GM23338 (cell line): ENCODE results near the gene TRAPPC14. TPM values are rescaled to one million over a fixed set of nuclear protein-coding genes. Genes with fewer than 3 reads are reported as not detected.

Source experiments
- ATAC-seq: fragments of 200-7000 bp; cut with Tn5 transposase; 3 replicates; pipeline ENCODE4 v1.9.1; 2020
- DNase-seq: peaks from one replicate; pipeline ENCODE4 v3.0.0-alpha.2; 2015; ENCODE audit warnings: low spot score
- H2AFZ ChIP-seq: fragments of 200-600 bp; sonication (generic); 2 replicates; pipeline ENCODE4 v1.8.0; 2016; ENCODE audit warnings: antibody characterized with exemption, mild to moderate bottlenecking, moderate library complexity
- H3F3A ChIP-seq: fragments of 200-600 bp; sonication (generic); replicated peaks from 2 replicates; pipeline ENCODE4 v1.8.0; 2017; ENCODE audit warnings: antibody characterized with exemption, mixed run types, low read depth
- H3K27ac ChIP-seq: fragments of 200-600 bp; sonication (generic); 2 replicates; pipeline ENCODE4 v1.6.1; 2016; ENCODE audit warnings: low read depth
- H3K27me3 ChIP-seq: fragments of 200-600 bp; sonication (generic); 2 replicates; pipeline ENCODE4 v1.8.0; 2016; ENCODE audit warnings: mild to moderate bottlenecking, mixed run types, moderate library complexity; ENCODE audit not compliant: insufficient read depth
- H3K36me3 ChIP-seq: fragments of 200-600 bp; sonication (generic); 2 replicates; pipeline ENCODE4 v1.8.0; 2016; ENCODE audit warnings: mild to moderate bottlenecking; ENCODE audit not compliant: insufficient read depth
- H3K4me1 ChIP-seq: fragments of 200-600 bp; sonication (generic); 2 replicates; pipeline ENCODE4 v1.8.0; 2016; ENCODE audit warnings: mild to moderate bottlenecking, moderate library complexity; ENCODE audit not compliant: insufficient read depth
- H3K4me2 ChIP-seq: fragments of 200-600 bp; sonication (generic); 2 replicates; pipeline ENCODE4 v1.7.1; 2017; ENCODE audit warnings: mixed run types
- H3K4me3 ChIP-seq: fragments of 200-600 bp; sonication (generic); 2 replicates; pipeline ENCODE4 v1.6.1; 2016; ENCODE audit warnings: mixed run types
- H3K79me2 ChIP-seq: fragments of 200-600 bp; sonication (generic); replicated peaks from 2 replicates; pipeline ENCODE4 v1.8.0; 2017; ENCODE audit warnings: mild to moderate bottlenecking; ENCODE audit not compliant: insufficient read depth
- H3K9me2 ChIP-seq: fragments of 200-600 bp; sonication (generic); 2 replicates; pipeline ENCODE4 v1.8.0; 2017; ENCODE audit not compliant: insufficient read depth
- H4K20me1 ChIP-seq: fragments of 200-600 bp; sonication (generic); replicated peaks from 2 replicates; pipeline ENCODE4 v1.8.0; 2017; ENCODE audit warnings: mild to moderate bottlenecking; ENCODE audit not compliant: insufficient read depth
- H3K27ac Mint-ChIP-seq: 2 replicates; pipeline ENCODE4 v1.8.0; 2020; ENCODE audit warnings: inconsistent platforms, mild to moderate bottlenecking, moderate library complexity, mixed read lengths
- H3K27me3 Mint-ChIP-seq: 3 replicates; pipeline ENCODE4 v1.8.0; 2022; ENCODE audit warnings: low read depth, mild to moderate bottlenecking, moderate library complexity, mixed read lengths, inconsistent platforms; ENCODE audit not compliant: insufficient read depth, poor library complexity
- H3K36me3 Mint-ChIP-seq: 3 replicates; pipeline ENCODE4 v1.8.0; 2021; ENCODE audit warnings: low read depth, mild to moderate bottlenecking, inconsistent platforms, moderate library complexity, mixed read lengths
- H3K4me1 Mint-ChIP-seq: 3 replicates; pipeline ENCODE4 v1.8.0; 2020; ENCODE audit warnings: mild to moderate bottlenecking, inconsistent platforms, mixed read lengths
- H3K4me3 Mint-ChIP-seq: 3 replicates; pipeline ENCODE4 v1.8.0; 2021; ENCODE audit warnings: moderate library complexity, mild to moderate bottlenecking, inconsistent platforms, mixed read lengths
- H3K9me3 Mint-ChIP-seq: 3 replicates; pipeline ENCODE4 v1.8.0; 2020; ENCODE audit warnings: moderate library complexity, mild to moderate bottlenecking, inconsistent platforms, mixed read lengths
- CREB1 ChIP-seq: fragments of 250-450 bp; sonication (Bioruptor Pico); IDR thresholded peaks from 2 replicates; pipeline ENCODE4 v1.5.0; 2020; ENCODE audit warnings: low read depth, mild to moderate bottlenecking, moderate library complexity
- ETS1 ChIP-seq: IDR thresholded peaks from 2 replicates; pipeline ENCODE4 v1.6.1; 2016; ENCODE audit warnings: antibody characterized with exemption
- EZH2 ChIP-seq: fragments of 200-600 bp; sonication (generic); IDR thresholded peaks from one replicate; pipeline ENCODE4 v1.8.0; 2017; ENCODE audit warnings: antibody characterized with exemption, mild to moderate bottlenecking, low read depth; ENCODE audit not compliant: unreplicated experiment
- EZH2phosphoT487 ChIP-seq: fragments of 200-600 bp; sonication (generic); IDR thresholded peaks from one replicate; pipeline ENCODE4 v1.8.1; 2018; ENCODE audit warnings: antibody characterized with exemption; ENCODE audit not compliant: unreplicated experiment
- JUNB ChIP-seq: IDR thresholded peaks from one replicate; pipeline ENCODE4 v1.6.1; 2016; ENCODE audit warnings: antibody characterized with exemption; ENCODE audit not compliant: unreplicated experiment
- NANOG ChIP-seq: IDR thresholded peaks from 2 replicates; pipeline ENCODE4 v1.6.1; 2016; ENCODE audit warnings: antibody characterized with exemption, borderline replicate concordance
- POLR2AphosphoS5 ChIP-seq: IDR thresholded peaks from 2 replicates; pipeline ENCODE4 v1.6.1; 2016; ENCODE audit warnings: antibody characterized with exemption, low read depth
- STAT1 ChIP-seq: IDR thresholded peaks from one replicate; pipeline ENCODE4 v1.6.1; 2016; ENCODE audit warnings: antibody characterized with exemption; ENCODE audit not compliant: unreplicated experiment
- ZNF114 ChIP-seq: fragments of 250-450 bp; sonication (Bioruptor Pico); IDR thresholded peaks from 2 replicates; pipeline ENCODE4 v1.5.0; 2020; ENCODE audit warnings: mild to moderate bottlenecking, moderate library complexity
- ZNF331 ChIP-seq: fragments of 250-450 bp; sonication (Bioruptor Pico); IDR thresholded peaks from 2 replicates; pipeline ENCODE4 v1.5.0; 2020; ENCODE audit warnings: low read depth, mild to moderate bottlenecking, moderate library complexity
- polyA plus RNA-seq: library from polyadenylated mRNA; unstranded; fragments of >200 nt; fragmentation: Nextera tagmentation; extraction: Ambion mirVana; gene quantifications from 2 replicates; pipeline ENCODE4 v1.2.1, GENCODE V29; 2016
- total RNA-seq: library from RNA; depleted of rRNA; stranded (reverse); fragments of >200 nt; shearing (Covaris generic); gene quantifications from 2 replicates; pipeline ENCODE4 v1.2.3, GENCODE V29; 2014
- TF ChIP-seq, protein P1 (sequence below), 2 experiments: fragments of 200-600 bp in 1 of 2; sonication (generic) in 1 of 2; conservative IDR thresholded peaks; 2 replicates each; pipeline versions ENCODE4 v1.5.1 to v1.6.1; 2016 to 2017; ENCODE audit warnings: antibody characterized with exemption in 2 of 2, low read depth in 2 of 2, mild to moderate bottlenecking in 2 of 2, moderate library complexity in 1 of 2
- TF ChIP-seq, protein P2 (sequence below): IDR thresholded peaks from one replicate; pipeline ENCODE4 v1.6.1; 2018; ENCODE audit warnings: antibody characterized with exemption; ENCODE audit not compliant: unreplicated experiment
- TF ChIP-seq, protein P3 (sequence below): fragments of 250-450 bp; sonication (Bioruptor Pico); IDR thresholded peaks from 2 replicates; pipeline ENCODE4 v1.5.0; 2020; ENCODE audit warnings: mild to moderate bottlenecking, moderate library complexity

Gene TRAPPC14
- total and polyA plus RNA-seq, 2 experiments from 2014 or later, result 9.3 to 15.7 TPM

GRCh38 chr7:100195222-100195621 lies 36.7 kb upstream of the TRAPPC14 start:
- Mint-ChIP-seq H3K36me3 (no peaks in the 10 kb centered on the region), H3K4me3 (no peak overlapping the region), H3K4me1 (peaks cover 11% of the 10 kb centered on the region), H3K27ac (no peak overlapping the region), H3K27me3 (peaks cover 11% of the 10 kb centered on the region), H3K9me3 (no peaks in the 10 kb centered on the region)
- Histone ChIP-seq H3K27me3 (no peaks in the 10 kb centered on the region), H3K27ac (no peak overlapping the region), H3K9me2 (no peaks in the 10 kb centered on the region), H3K4me2 (no peak overlapping the region), H3K4me1 (no peaks in the 10 kb centered on the region), H3K79me2 (no peaks in the 10 kb centered on the region), H2AFZ (no peak overlapping the region), H4K20me1 (no peaks in the 10 kb centered on the region), H3K4me3 (no peak overlapping the region), H3K36me3 (no peaks in the 10 kb centered on the region), H3F3A (no peaks in the 10 kb centered on the region)
- ATAC-seq (peak; percentile 35; the same call in 1 of the 3 replicates), DNase-seq (no peak)
- TF ChIP-seq EZH2phosphoT487, result no peak
- TF ChIP-seq ZNF331 (CRISPR knock-in tag), result no peak
- no peak for TF ChIP-seq STAT1
- no peak for TF ChIP-seq CREB1 (CRISPR knock-in tag)
- TF ChIP-seq, protein P1, sequence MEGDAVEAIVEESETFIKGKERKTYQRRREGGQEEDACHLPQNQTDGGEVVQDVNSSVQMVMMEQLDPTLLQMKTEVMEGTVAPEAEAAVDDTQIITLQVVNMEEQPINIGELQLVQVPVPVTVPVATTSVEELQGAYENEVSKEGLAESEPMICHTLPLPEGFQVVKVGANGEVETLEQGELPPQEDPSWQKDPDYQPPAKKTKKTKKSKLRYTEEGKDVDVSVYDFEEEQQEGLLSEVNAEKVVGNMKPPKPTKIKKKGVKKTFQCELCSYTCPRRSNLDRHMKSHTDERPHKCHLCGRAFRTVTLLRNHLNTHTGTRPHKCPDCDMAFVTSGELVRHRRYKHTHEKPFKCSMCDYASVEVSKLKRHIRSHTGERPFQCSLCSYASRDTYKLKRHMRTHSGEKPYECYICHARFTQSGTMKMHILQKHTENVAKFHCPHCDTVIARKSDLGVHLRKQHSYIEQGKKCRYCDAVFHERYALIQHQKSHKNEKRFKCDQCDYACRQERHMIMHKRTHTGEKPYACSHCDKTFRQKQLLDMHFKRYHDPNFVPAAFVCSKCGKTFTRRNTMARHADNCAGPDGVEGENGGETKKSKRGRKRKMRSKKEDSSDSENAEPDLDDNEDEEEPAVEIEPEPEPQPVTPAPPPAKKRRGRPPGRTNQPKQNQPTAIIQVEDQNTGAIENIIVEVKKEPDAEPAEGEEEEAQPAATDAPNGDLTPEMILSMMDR (conservative IDR thresholded peaks at IDR 0.05; ENCODE audit: low read depth in 2 of 2), result no peak
- no peak for TF ChIP-seq EZH2
- no peak for TF ChIP-seq POLR2AphosphoS5
- no peak for TF ChIP-seq JUNB
- TF ChIP-seq, protein P2, sequence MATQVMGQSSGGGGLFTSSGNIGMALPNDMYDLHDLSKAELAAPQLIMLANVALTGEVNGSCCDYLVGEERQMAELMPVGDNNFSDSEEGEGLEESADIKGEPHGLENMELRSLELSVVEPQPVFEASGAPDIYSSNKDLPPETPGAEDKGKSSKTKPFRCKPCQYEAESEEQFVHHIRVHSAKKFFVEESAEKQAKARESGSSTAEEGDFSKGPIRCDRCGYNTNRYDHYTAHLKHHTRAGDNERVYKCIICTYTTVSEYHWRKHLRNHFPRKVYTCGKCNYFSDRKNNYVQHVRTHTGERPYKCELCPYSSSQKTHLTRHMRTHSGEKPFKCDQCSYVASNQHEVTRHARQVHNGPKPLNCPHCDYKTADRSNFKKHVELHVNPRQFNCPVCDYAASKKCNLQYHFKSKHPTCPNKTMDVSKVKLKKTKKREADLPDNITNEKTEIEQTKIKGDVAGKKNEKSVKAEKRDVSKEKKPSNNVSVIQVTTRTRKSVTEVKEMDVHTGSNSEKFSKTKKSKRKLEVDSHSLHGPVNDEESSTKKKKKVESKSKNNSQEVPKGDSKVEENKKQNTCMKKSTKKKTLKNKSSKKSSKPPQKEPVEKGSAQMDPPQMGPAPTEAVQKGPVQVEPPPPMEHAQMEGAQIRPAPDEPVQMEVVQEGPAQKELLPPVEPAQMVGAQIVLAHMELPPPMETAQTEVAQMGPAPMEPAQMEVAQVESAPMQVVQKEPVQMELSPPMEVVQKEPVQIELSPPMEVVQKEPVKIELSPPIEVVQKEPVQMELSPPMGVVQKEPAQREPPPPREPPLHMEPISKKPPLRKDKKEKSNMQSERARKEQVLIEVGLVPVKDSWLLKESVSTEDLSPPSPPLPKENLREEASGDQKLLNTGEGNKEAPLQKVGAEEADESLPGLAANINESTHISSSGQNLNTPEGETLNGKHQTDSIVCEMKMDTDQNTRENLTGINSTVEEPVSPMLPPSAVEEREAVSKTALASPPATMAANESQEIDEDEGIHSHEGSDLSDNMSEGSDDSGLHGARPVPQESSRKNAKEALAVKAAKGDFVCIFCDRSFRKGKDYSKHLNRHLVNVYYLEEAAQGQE, result no peak
- TF ChIP-seq, protein P3, sequence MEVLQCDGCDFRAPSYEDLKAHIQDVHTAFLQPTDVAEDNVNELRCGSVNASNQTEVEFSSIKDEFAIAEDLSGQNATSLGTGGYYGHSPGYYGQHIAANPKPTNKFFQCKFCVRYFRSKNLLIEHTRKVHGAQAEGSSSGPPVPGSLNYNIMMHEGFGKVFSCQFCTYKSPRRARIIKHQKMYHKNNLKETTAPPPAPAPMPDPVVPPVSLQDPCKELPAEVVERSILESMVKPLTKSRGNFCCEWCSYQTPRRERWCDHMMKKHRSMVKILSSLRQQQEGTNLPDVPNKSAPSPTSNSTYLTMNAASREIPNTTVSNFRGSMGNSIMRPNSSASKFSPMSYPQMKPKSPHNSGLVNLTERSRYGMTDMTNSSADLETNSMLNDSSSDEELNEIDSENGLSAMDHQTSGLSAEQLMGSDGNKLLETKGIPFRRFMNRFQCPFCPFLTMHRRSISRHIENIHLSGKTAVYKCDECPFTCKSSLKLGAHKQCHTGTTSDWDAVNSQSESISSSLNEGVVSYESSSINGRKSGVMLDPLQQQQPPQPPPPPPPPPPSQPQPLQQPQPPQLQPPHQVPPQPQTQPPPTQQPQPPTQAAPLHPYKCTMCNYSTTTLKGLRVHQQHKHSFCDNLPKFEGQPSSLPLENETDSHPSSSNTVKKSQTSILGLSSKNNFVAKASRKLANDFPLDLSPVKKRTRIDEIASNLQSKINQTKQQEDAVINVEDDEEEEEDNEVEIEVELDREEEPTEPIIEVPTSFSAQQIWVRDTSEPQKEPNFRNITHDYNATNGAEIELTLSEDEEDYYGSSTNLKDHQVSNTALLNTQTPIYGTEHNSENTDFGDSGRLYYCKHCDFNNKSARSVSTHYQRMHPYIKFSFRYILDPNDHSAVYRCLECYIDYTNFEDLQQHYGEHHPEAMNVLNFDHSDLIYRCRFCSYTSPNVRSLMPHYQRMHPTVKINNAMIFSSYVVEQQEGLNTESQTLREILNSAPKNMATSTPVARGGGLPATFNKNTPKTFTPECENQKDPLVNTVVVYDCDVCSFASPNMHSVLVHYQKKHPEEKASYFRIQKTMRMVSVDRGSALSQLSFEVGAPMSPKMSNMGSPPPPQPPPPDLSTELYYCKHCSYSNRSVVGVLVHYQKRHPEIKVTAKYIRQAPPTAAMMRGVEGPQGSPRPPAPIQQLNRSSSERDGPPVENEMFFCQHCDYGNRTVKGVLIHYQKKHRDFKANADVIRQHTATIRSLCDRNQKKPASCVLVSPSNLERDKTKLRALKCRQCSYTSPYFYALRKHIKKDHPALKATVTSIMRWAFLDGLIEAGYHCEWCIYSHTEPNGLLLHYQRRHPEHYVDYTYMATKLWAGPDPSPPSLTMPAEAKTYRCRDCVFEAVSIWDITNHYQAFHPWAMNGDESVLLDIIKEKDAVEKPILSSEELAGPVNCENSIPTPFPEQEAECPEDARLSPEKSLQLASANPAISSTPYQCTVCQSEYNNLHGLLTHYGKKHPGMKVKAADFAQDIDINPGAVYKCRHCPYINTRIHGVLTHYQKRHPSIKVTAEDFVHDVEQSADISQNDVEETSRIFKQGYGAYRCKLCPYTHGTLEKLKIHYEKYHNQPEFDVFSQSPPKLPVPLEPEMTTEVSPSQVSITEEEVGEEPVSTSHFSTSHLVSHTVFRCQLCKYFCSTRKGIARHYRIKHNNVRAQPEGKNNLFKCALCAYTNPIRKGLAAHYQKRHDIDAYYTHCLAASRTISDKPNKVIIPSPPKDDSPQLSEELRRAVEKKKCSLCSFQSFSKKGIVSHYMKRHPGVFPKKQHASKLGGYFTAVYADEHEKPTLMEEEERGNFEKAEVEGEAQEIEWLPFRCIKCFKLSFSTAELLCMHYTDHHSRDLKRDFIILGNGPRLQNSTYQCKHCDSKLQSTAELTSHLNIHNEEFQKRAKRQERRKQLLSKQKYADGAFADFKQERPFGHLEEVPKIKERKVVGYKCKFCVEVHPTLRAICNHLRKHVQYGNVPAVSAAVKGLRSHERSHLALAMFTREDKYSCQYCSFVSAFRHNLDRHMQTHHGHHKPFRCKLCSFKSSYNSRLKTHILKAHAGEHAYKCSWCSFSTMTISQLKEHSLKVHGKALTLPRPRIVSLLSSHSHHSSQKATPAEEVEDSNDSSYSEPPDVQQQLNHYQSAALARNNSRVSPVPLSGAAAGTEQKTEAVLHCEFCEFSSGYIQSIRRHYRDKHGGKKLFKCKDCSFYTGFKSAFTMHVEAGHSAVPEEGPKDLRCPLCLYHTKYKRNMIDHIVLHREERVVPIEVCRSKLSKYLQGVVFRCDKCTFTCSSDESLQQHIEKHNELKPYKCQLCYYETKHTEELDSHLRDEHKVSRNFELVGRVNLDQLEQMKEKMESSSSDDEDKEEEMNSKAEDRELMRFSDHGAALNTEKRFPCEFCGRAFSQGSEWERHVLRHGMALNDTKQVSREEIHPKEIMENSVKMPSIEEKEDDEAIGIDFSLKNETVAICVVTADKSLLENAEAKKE (CRISPR knock-in tag), result no peak
- no peak for TF ChIP-seq ETS1
- TF ChIP-seq NANOG, result no peak
- no peak for TF ChIP-seq ZNF114 (CRISPR knock-in tag)
